NCI-H524 (cell line): Measurements from ENCODE around the gene ZNF581.
A peak's percentile ranks its signal among the peaks of the same experiment; 100 is the strongest.

ENCODE experiments used
- DNase-seq, 2 experiments: peaks; one replicate each; lab custom pipeline; 2025; lab: John Stamatoyannopoulos, UW

Gene ZNF581

DNA sequence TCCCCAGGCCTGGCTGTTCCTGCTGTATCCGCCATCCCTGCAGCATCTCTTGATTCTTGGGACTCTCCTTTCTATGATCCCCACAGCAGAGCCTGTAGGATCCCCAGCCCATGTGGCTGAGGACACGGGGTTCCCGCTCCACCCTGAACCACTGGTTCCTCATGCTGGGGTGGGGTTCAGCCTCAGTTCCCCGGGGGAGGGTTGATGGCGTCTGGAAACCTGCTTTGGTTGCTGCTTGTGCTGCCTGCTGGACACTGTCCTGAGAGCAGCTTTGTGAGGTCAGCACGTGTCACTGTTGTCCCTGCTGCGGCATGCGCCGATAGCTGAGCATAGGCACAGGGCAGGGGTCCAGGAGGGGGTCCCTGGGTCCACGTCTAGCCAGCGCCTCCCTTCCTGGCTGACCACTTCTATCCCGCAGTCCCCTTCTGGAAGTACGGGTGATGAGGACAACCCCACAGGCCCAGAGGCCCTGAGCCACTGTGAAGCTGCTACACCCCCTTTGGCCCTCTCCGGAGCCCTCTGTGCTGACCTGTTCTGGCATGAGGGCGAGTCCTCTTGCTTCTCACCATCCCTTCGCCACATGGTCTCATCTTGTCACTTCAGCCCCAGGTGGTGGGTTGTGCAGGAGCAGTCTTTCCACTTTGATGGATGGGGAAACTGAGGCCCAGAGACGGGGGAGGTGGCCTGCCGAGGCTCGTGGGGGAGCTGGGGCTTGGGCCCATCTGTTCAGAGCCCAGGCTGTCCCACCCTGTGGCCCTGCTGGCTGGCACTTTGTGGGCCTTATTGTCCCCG lies 37.1 kb downstream of the ZNF581 start:
- no peak for DNase-seq

DNA sequence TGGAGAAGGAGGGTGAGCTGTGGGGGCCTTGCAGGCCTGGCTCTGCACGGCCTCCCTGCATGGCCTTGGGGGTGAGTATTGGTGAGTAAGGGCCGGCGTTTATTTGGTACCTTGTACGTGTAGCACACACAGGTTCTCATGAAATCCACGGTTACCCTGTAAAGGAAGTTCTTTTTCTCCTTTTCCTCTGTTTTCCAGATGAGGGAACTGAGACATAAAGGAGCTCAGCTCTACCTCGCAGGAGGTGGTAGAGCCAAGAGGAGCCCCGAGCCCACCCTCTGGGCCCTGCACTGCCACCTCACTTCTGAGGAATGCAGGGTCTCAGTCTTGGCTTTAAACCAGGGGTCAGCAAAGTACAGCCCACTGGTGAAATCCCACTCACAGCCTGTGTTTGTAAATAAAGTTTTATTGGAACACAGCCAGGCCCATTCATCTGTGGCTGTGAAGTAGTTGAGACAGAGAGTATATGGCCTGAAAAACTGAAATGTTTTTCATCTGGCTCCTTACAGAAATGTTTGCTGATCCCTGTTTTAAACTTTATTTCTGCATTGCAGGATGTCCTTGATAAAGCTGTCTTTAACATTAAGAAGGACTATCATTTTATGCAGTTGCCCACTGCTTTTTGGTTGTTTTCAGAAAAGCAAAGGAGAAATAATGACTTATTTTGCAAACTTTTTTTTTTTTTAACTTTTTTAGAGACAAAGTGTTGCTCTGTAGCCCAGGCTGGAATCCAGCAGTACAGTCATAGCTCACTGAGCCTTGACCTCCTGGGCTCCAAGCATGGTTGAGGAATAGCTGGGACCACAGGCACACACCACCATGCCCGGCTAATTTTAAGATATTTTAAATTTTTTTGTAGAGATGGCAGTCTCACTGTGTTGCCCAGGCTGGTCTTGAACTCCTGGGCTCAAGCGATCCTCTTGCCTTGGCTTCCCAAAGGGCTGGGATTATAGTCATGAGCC lies 38.0 kb downstream of the ZNF581 start:
- DNase-seq, result no peak

DNA sequence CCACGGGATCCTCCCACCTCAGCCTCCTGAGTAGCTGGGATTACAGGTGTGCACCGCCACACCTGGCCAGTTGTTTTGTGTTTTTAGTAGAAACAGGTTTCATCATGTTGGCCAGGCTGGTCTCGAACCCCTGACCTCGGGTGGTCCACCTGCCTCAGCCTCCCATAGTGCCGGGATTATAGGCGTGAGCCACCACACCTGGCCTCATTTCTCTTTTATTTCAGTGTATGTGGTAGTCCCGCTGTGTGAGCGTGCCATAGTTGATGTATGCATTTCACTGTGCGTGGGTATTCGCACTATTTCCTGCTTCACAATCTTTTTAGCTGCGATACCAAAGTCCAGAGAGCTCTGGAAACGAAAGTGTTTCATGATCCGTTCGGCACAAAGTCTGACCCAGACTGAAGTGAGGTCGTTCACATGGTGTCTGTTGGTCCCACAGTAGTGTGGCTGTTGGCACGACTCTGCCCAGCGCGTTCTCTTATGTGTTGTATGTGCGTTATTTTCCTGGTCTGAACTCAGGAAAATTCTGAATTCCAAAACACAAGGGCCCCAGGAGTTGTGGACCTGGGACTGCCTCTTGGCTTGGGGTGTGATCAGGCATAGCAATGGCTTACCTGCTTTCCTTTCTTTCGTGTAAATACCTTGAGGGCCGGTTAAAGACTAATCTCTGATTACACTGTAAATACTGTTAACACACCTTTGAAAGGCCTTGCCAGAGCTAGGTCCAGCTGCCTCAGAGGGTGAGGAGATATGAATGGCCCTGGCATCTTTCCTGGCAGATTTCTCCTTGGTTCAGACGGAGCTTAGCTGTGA lies 40.2 kb downstream of the ZNF581 start:
- no peak for DNase-seq

DNA sequence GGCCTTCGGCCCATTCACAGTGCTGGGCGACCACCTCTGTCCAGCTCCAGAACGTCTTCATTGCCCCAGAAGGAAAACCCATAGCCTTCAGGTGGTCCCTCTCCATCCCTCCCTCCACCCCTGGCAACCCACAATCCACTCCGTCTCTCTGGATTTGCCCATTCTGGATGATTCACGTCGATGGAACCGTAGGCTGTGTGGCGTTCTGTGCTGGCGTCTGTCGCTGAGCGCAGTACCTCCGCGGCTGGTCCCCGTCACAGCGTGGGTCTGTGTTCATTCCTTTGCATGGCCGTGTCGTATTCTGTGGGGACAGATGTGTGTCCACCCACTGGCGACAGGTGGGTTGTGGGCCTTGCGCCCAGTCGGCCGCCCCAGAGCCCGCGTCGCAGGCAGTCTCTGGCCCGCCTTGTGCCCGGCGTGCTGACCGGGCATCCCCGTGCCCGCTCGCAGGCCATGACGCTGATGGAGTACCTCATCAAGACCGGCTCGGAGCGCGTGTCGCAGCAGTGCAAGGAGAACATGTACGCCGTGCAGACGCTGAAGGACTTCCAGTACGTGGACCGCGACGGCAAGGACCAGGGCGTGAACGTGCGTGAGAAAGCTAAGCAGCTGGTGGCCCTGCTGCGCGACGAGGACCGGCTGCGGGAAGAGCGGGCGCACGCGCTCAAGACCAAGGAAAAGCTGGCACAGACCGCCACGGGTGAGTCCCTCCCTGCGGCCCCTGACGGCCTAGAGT lies 41.7 kb downstream of the ZNF581 start:
- DNase-seq, result no peak

DNA sequence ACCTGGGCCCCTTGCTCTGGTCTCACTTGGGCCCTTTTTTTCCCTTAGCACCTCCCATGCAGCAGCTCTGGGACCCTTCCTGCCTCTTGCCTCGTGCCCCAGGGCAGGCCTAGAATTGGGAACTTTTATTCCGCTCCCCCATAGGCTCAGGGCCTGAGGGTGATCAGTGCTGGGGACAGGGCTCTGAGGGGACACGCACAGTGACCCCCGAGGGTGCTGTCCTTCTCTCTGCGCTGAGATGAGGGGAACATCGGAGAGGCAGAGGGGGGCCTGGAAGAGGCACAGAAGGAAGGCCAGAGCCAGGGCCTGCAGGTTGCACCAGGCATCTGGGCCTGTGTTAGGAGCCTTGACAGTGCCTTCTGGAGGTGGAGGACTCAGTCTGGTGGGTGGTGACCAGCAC lies 42.3 kb downstream of the ZNF581 start:
- DNase-seq, result no peak

DNA sequence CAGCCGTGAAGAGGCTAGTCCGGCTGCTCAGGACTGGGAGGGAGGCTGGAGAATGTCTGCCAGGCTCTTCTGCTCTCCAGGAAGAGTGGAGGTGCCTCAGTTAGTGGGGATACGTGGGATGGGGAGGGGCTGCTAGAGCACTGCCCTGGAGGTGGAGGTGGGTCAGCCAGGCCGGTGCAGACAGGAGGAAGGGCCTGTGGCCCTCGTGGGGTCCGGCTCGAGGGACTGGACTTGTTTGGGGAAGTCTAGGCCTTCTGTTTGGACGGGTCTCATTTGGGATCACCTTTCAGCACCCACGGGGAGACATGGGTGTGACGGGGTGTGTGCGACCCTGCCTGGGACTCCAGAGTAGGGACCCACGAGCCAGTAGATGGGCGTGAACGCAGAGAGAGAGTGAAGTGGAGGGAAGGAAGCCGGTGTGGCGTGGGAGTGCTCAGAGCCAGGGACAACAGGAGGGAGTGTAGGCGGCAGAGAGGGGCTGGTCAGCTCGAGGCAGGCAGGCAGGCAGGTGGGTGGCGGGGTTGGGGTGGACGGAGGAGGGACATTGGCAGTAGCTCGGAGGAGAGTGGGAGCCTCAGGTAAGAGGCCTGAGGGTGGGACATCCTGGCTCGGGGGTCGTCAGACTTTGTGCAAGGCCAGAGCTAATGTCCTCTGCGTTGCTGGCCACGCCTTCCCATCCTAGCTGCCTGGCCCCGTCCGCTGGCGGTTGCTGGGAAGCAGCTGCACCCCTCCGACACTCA lies 43.0 kb downstream of the ZNF581 start:
- no peak for DNase-seq

DNA sequence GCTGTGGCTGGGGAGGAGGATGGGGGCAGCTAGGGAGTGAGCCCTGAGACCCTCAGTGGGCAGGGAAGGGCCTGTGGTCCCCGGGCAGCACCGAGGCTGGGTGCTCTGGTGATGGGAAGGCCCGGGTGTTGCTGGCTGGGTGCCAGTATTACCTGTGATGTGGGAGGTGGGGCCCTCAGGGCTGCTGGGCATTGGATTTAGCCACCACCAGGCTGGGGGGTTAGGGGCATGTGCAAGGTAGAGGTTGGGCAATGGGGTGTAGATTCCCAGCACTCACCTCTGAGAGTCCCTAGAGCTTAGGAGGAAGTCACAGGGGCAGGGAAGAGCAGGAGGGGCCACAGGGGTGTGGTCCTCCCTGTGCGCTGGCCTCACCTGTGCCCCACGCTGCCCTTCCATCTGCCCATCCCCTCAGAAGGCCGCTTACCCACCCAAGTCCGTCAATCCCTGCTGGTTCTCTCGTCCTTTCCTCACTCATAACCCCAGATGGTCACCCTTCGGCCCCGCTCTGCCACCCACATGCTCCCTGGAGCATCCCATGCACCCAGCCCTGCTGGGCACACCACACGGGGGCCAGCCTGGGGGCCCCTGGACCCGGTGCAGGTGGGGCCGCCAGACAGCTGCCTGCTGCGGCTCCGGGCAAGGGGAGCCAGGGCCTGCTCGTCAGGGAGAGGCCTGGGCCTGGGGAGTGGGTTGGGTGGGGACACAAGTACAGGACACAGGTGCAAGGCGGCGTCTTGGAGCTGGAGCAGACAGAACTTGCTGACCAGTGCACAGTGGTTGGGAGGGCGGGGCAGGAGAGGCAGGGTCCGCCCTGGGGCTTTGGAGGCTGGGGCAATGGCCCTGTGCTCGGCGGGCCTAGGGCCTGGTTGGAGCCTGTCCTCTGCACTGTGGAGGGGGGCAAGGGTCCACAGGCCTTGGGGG lies 44.1 kb downstream of the ZNF581 start:
- DNase-seq, result no peak

DNA sequence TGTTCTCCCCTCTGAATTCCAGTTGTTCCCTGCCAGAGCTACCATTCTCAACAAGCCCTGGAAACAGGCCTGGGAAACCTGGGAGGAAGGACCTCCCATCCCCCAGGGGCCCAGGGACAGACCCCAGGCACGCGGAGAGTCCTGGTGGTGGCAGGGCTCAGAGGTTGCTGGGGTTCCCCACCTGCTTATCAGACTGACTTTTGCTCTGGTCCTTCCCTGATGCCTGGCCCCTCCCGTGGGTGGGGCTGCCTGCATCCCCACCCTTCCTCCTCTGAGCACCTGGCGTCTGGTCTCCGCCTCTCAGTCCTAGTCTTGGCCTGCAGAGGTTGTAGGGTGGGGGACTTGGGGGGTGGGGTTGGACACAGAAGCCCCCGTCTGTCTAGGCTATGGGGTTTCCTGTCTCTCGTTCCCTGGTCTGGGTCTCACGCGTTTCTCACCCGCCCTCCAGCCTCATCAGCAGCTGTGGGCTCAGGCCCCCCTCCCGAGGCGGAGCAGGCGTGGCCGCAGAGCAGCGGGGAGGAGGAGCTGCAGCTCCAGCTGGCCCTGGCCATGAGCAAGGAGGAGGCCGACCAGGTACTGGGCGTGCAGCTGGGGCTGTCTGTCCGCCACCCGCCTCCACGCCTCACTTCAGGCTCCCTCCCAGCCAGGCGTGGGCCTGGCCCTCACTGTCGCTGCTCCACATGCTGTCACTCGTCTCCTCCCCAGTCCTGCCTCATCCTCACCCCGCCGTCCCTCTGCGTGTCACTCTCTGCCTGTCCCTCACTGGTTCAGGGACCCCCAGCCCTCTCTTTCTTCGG lies 45.2 kb downstream of the ZNF581 start:
- peak in 1 of 2 experiments; percentile 25 for DNase-seq

DNA sequence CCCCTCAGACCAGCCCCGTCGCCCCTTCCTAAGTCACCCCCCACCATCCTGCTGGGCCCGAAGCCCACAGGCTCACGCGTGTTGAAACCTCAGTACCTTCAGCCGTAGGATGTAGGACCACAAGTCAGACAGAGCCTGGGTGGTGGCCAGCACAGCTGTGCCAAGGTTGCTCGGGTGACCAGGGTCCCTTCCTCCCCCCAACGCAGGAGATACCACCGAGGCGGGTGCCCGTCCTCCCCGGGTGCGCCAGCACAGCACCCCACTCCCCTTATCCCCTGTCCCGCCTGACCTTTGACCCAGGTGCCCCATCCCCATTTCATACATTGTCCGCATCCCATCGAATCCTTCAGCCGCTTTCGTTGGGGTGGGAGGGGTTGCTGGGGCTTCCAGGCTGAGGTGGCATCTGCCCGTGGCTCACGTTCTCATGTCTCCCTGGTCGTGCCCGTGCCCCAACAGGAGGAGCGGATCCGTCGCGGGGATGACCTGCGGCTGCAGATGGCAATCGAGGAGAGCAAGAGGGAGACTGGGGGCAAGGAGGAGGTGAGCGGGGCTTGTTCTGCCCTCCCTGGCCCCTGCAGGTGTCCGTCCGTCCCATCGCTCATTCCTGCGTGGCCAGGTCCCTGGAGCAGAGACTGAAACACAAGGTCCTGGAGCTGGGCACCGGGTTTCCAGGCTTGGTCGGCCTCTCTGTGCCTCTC lies 46.1 kb downstream of the ZNF581 start:
- no peak for DNase-seq

DNA sequence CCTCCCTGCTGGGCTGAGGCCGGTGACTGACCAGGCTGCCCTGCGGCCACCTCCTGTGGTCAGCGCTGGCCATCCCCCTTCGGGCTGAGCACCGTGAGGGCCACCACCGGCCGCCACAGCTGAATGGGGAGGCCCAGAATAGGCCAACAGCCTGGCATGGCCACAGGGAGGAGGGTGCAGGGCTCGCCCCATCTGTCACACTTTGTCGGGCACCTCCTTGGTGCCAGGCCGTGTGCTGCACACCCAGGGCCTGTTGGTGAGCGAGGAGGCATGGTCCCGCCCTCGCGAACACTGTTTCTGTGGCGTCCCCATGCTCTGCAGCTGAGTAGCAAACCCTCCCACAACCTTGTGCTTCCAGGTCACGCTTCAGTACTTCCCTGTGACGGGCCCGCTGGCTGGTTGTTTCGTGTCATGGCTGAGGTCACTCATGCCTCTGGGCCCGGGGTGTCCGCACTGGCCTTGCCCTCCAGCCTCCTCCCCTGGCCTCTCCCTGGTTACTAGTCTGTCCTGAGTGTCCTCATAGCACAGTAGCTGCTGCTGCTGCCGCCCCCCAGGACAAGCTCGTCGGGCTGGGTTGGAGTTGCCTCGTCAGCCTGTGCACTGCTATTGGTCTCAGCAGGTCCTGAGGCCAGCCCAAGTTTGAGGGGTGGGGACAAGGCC lies 46.8 kb downstream of the ZNF581 start:
- no peak for DNase-seq

DNA sequence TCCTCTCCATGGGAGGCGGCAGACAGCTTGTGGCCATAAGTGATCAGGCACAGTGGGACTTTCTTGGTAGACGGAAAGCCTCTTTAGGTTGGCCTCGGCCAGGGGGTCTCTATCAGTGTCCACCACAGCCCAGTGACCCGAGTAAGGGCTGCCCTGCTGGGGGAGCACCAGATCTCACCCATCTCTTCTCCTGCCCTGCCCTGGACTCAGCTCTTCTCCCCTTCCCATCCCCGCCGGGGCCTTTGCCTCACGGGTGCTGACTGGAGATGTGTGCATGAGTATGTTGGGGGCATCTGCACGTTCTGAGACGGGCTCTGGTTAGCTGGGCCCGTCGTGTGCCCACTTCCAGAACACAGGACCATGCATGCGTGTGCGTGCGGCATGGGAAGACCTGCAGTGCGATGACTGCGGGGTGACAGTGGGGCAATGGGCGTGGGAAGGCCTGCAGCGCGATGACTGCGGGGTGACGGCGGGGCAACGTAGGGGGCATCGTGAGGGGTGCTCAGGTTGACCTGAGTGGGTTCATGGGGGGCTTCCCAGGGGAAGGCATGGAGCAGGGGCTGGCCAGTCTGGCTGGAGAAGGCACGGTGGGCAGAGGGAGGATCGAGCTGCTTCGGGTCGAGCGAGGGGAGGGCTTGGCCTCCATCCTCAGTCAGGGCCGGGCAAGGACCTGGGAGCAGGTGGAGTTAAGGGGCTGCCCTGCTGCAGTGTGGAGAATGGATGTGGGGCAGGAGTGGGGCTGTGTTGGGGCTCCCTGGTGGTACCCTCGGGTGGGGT lies 47.5 kb downstream of the ZNF581 start:
- no peak for DNase-seq

DNA sequence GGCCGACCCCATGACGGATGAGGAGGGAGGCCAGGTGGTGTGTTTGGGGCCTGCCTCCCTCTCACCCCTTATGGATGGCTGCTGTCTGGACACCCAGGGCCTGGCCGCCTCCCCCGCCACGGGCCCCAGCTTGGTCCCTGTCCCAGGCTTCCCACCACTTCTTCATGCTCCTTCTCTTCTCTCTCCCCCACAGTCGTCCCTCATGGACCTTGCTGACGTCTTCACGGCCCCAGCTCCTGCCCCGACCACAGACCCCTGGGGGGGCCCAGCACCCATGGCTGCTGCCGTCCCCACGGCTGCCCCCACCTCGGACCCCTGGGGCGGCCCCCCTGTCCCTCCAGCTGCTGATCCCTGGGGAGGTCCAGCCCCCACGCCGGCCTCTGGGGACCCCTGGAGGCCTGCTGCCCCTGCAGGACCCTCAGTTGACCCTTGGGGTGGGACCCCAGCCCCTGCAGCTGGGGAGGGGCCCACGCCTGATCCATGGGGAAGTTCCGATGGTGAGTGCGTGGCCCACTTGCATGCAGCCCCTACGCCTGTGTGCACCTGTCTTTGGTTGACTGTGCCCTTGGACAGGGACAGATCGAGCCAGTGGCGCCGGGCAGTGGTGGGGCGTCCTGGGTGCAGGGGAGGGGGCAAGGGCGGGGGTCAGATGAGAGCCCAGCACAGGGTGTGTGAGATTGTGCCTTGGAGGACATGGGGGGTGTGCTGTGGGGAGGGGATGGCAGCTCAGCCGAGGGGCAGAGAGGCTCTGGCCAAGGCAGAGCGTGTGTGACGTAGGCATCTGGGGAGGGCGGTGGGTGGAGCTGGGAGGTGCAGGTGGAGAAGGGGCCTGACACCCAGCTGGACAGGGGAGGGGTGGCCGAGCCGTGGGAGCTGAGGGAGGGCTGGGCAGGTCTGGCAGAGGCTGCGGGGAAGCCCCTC lies 48.4 kb downstream of the ZNF581 start:
- no peak for DNase-seq

DNA sequence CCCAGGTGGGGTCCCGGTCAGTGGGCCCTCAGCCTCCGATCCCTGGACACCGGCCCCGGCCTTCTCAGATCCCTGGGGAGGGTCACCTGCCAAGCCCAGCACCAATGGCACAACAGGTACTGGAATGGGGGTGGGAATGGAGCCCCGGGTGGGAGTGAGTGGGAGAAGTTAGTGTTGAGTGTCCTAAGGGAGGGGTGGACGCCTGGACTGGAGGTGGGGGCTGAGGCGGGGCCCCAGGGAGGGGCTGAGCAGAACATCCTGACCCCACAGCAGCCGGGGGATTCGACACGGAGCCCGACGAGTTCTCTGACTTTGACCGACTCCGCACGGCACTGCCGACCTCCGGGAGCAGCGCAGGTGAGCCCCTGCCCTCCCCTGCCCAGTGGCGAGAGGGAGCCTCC lies 49.2 kb downstream of the ZNF581 start:
- DNase-seq, result no peak

DNA sequence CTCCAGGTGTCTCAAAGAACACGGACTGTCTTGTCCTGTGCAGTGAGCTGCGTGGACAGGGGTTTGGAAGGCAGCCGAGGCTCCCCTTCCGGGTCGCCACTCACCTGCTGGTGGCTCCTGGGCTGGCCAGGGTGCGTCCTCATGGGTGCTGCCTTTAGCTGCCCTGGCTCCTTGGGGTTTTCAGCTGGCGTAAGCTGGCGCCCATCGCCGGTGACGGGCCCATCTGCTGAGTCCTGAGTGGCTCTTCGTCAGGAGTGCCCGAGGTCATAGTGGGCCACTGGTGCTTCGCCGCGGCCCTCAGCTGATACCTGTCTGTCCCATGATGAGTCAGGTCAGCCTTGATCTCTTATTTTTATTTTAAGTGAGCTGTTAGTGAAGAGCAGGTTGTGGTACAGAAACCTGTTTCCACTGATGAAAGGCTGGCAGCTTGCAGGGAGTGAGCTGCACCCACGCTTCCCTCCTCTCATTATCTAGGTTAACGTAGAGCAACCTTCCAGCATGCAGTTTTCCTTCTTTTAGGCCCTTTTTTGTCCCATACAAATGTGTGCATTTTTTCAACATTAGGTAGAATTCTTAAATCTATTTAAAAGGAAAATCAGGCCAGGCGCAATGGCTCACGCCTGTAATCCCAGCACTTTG lies 50.0 kb downstream of the ZNF581 start:
- DNase-seq, result no peak

DNA sequence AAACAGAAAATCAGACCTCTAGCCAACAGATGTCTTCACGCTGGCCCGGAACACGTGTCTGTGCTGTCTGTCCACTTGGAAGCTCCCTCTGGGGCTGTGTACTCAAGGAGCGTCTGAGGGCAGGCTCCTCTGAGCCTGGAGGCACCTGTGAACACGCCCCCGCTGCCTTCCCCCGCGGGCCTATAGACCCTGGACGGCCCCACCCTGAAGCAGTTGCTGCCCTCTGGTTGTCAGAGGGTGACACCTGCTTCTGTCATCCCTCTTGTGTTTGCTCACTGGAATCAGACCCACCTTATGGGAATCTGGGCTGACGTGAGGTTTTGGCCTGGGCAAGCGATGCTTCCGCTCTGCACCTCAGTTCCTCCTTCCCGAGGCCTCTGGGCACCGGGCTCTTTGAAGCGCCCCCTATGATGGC lies 50.8 kb downstream of the ZNF581 start:
- no peak for DNase-seq
